ENCODE data around the gene MYOZ1. TPM values are rescaled to one million over a fixed set of nuclear protein-coding genes. Genes with fewer than 3 reads are reported as not detected.
"Not testable (repeated sequence)": the region's sequence is repeated elsewhere in the genome, so short reads cannot be mapped to it uniquely, and the experiment has no call there.

The MYOZ1 gene
- total and polyA plus RNA-seq, 2 donors (not counting 3 experiments of a cell fraction or from before 2014, with no cell fraction given): not detected

GRCh38 chr10:73662705-73663104 is 21.4 kb upstream of the MYOZ1 start:
- dilution Hi-C loops (cut with MboI; ENCODE audit: extremely low pct_ligation_motif_present, low sequenced_read_pairs); CTCF ChIA-PET; intact Hi-C loops (cut with micrococcal nuclease); H3K36me3 ChIP-seq (ENCODE audit: control insufficient read depth in 2 of 2, extremely low read depth in 1 of 2, insufficient read depth in 2 of 2, low read length in 2 of 2); H3K4me2 ChIP-seq (ENCODE audit: insufficient read depth, low read length); H3K4me3 ChIP-seq (replicated peaks in 1 of 3; ENCODE audit: insufficient read depth in 1 of 3, low read depth in 1 of 3, low read length in 3 of 3); H3K9me1 ChIP-seq (replicated peaks; ENCODE audit: control insufficient read depth, extremely low read depth, insufficient read depth, low read length); H3K79me2 ChIP-seq (ENCODE audit: control insufficient read depth, insufficient read depth, low read length); FAIRE-seq; H4K20me1 ChIP-seq (replicated peaks; ENCODE audit: control insufficient read depth, extremely low read depth, insufficient read depth, low read length); POLR2A ChIA-PET; H3K27me3 ChIP-seq (ENCODE audit: control insufficient read depth in 2 of 2, insufficient read depth in 2 of 2, low read length in 2 of 2); H3K9me3 ChIP-seq (replicated peaks; ENCODE audit: control insufficient read depth, insufficient read depth, low read length); DNase-seq (ENCODE audit: low read depth, low spot score); H3K27ac ChIP-seq (ENCODE audit: insufficient read depth, low read depth, low read length); BruUV-seq (replicated peaks); H2AFZ ChIP-seq (ENCODE audit: low read depth, low read length); H3K4me1 ChIP-seq (ENCODE audit: control insufficient read depth, extremely low read depth, insufficient read depth, low read length); H3K9ac ChIP-seq (replicated peaks; ENCODE audit: extremely low read depth, insufficient read depth, low read length): not testable (repeated sequence)

GRCh38 chr10:73655990-73656298 is 14.7 kb upstream of the MYOZ1 start, which contains the start of gene SYNPO2L:
Gene SYNPO2L, minus strand, starts transcription at chr10:73656029. Its CDS starts 107 bp downstream, at chr10:73655922.
- Histone ChIP-seq H3K4me3 (replicated peaks in 1 of 3; ENCODE audit: insufficient read depth in 1 of 3, low read depth in 1 of 3, low read length in 3 of 3) (no peak within 1 kb of the TSS), H3K27ac (ENCODE audit: insufficient read depth, low read depth, low read length) (no peak within 1 kb of the TSS), H3K27me3 (ENCODE audit: control insufficient read depth in 2 of 2, insufficient read depth in 2 of 2, low read length in 2 of 2) (peaks cover 0 to 2% of the 10 kb centered on the region in 2 experiments), H4K20me1 (replicated peaks; ENCODE audit: control insufficient read depth, extremely low read depth, insufficient read depth, low read length) (no peaks in the 10 kb centered on the region), H3K4me1 (ENCODE audit: control insufficient read depth, extremely low read depth, insufficient read depth, low read length) (no peaks in the 10 kb centered on the region), H3K4me2 (ENCODE audit: insufficient read depth, low read length) (no peak within 1 kb of the TSS), H3K9ac (replicated peaks; ENCODE audit: extremely low read depth, insufficient read depth, low read length) (no peak within 1 kb of the TSS), H3K79me2 (ENCODE audit: control insufficient read depth, insufficient read depth, low read length) (no peaks in the 10 kb centered on the region), H2AFZ (ENCODE audit: low read depth, low read length) (no peak within 1 kb of the TSS), H3K9me1 (replicated peaks; ENCODE audit: control insufficient read depth, extremely low read depth, insufficient read depth, low read length) (no peaks in the 10 kb centered on the region), H3K9me3 (replicated peaks; ENCODE audit: control insufficient read depth, insufficient read depth, low read length) (no peaks in the 10 kb centered on the region), H3K36me3 (ENCODE audit: control insufficient read depth in 2 of 2, extremely low read depth in 1 of 2, insufficient read depth in 2 of 2, low read length in 2 of 2) (no peaks in the 10 kb centered on the region)
- TF ChIP-seq POLR2AphosphoS5 (IDR thresholded peaks at IDR 0.05; ENCODE audit: insufficient read depth, low read depth, low read length) (no peak), JUN (IDR thresholded peaks at IDR 0.05; ENCODE audit: borderline replicate concordance, insufficient read depth, insufficient read length, low read depth) (no peak), MYC (IDR thresholded peaks at IDR 0.05; ENCODE audit: low read depth, low read length) (no peak), MAX (IDR thresholded peaks at IDR 0.05; ENCODE audit: insufficient read depth, insufficient read length) (no peak), EZH2 (IDR thresholded peaks at IDR 0.05; ENCODE audit: borderline replicate concordance, low read depth, low read length, severe bottlenecking) (no peak), CTCF (IDR thresholded peaks at IDR 0.05; ENCODE audit: extremely low read depth in 1 of 2, insufficient read depth in 1 of 2, low read depth in 1 of 2, low read length in 2 of 2) (no peak), POLR2A (IDR thresholded peaks at IDR 0.05; ENCODE audit: low read depth, low read length) (no peak), GATA2 (IDR thresholded peaks at IDR 0.05; ENCODE audit: insufficient read depth, insufficient read length, low read depth, low read length) (no peak), FOS (IDR thresholded peaks at IDR 0.05; ENCODE audit: borderline replicate concordance, insufficient read depth, low read length) (no peak)
- FAIRE-seq (no peak), DNase-seq (ENCODE audit: low read depth, low spot score) (no peak)
- POLR2A ChIA-PET: interaction anchor here (1.2 kb wide), 1 partner anchor 117 kb away, joined by 5 read pairs; no protein-coding TSS in a partner anchor
- no TSS peak for BruUV-seq (replicated peaks)
- intact Hi-C loops (cut with micrococcal nuclease) (no loop called here), dilution Hi-C loops (cut with MboI; ENCODE audit: extremely low pct_ligation_motif_present, low sequenced_read_pairs) (no loop called here)
- CTCF ChIA-PET: no interaction called here

All from endothelial cell of umbilical vein (primary cell).